GM21423 (cell line): ENCODE data around the gene PDE4DIP.
"Not testable (repeated sequence)": the region's sequence is repeated elsewhere in the genome, so short reads cannot be mapped to it uniquely, and the experiment has no call there.

ENCODE experiments used
- ATAC-seq: cut with Tn5 transposase; IDR thresholded peaks from one replicate; pipeline ENCODE4 v1.9.1; 2021; ENCODE audit warnings: mild to moderate bottlenecking, moderate library complexity; ENCODE audit not compliant: unreplicated experiment

Gene PDE4DIP

DNA sequence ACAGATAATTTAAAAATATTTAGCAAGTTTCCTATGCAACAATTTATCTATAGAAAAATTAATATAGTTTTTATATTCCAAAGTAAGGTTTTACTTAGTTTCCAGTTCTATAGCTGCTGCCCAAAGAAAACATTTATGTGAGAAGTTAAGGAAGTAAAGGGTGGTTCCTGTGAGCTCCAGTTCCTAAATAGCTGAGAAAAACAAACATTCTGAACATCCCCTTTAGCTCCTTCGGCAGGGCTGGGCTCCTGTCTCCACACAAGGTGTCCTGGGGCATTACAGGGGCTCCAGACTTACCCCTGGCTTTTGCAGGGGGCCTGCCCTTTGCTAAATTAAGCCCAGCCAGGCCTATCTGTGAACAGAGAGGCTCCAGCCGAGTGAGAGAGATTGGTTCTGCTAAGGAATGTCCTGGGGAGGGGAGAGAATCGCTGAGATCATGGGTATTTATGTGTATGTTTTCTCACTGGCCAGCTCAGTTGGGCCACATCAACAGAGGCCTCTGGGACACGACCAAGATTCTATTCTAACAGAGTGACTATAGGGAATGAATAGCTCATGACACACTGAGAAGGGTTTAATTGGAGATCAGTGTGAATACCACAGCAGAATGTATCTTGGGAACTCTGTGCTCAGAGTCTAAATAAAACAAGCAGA lies 72.6 kb downstream of the PDE4DIP start:
- not testable (repeated sequence) for ATAC-seq

DNA sequence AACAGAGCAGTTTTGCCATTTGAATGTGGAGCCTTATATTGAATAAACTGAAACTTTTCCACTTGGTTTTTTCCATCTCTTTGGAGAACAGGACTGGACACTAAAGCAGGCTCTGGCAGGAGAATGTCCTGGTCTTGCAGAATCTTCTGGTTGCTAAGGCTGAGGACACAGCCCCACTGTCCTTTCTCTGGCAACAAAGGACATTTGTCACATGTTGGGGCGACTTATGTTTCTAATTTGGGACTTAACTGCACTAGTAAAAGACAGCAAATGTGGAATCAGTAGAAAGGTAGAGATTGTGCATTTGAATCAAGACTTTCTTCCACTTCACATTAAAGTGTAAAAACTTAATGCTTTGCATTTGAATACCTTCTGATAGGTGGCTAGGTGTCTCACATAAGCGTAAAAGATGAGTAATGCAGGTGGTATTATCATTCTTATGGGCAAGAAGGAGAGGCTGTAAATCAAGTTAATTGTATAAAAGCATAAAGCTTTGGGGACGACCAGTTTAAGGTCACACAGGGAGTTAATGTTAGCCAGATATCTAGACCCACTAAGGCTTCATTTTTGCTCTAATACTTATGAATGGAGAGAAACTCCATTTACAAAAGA lies 74.7 kb downstream of the PDE4DIP start:
- not testable (repeated sequence) for ATAC-seq

GRCh38 chr1:148921047-148921446 lies 76.8 kb downstream of the PDE4DIP start:
- not testable (repeated sequence) for ATAC-seq

- ATAC-seq = not testable (repeated sequence)
These were observed 79.6 kb downstream of the PDE4DIP start for GRCh38 chr1:148923798-148924197.

- ATAC-seq = not testable (repeated sequence)
These were observed 83.4 kb downstream of the PDE4DIP start for GRCh38 chr1:148927645-148928044.

DNA sequence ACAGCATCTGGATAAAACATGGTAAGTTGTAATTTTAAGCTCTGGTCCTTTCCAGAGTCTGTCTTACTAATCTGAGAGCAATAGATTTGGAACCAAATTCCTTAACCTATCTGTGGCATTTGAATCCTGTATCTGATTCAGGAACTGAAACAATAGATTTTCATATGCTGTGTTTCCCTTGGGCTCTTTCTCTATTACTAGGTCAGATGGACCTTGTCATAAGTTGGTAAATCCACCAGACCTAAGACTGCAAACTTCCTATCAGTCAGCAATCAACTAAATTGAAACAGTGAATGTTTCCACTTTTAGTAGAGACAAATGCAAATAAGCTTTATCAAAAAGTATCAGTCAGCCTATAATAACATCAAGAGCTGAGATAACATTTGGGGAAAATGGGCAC lies 85.0 kb downstream of the PDE4DIP start:
- not testable (repeated sequence) for ATAC-seq

DNA sequence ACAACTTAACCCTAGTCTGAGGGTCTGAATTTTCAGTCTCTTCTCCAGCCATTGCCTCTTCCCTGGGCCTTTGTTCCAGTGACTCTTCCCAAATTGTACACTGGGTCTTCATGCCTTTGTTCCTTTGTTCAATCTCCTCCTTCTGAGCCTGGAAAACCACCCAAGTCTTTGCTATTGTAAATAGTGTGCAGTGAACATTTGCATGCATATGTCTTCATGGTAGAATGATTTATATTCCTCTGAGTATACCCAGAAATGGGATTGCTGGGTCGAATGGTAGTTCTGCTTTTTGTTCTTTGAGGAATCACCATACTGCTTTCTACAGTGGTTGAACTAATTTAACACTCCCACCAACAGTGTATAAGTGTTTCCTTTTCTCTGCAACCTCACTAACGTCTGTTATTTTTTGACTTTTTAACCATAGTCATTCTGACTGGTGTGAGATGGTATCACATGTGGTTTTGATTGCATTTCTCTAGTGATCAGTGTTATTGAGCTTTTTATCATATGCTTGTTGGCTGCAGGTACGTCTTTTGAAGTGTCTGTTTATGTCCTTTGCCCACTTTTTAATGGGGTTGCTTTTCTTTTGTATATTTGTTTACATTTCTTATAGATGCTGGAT lies 91.3 kb downstream of the PDE4DIP start:
- ATAC-seq = not testable (repeated sequence)

DNA sequence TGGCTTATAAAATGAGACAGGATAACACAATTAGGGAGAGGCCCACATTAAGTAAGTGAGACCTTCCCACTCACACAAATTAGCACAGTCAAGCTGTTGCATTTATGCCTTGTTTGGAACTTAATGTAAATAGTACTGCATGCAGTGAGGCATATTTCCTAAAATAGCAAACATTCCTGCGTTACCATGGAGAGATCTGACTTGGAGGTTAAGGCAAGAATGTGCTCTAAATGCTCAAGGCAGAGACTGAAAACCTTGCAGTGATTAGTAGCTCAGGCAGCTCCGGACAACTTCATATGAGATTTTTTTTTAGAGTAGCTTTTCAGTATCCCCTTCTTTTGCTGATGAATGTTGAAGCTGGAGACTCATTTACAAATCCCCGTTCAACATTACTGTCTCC lies 98.7 kb downstream of the PDE4DIP start:
- ATAC-seq = not testable (repeated sequence)

DNA sequence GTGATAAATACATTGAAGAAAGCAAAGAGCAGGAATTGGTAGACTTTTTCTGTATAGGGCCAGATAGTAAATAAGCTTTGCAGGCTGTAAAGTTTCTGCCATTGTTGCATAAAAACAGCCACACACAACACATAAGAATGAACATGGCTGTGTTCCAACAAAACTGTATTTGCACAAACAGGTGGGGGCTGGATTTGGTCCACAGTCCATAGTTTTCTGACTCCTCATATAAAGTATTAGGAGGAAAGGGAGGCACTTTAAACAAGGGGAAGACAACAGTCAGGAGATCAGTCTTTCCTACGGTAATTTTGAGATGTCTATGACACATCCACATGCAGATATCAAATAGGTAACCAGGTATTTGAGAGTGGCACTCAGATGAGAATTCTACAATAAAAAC lies 100.9 kb downstream of the PDE4DIP start:
- not testable (repeated sequence) for ATAC-seq

- not testable (repeated sequence) for ATAC-seq
These were observed 104.5 kb downstream of the PDE4DIP start for GRCh38 chr1:148948768-148949167.

- peak; percentile 64 for ATAC-seq
These were observed 107.4 kb downstream of the PDE4DIP start for GRCh38 chr1:148951336-148952227.

- ATAC-seq = peak; percentile 57
These were observed 108.2 kb downstream of the PDE4DIP start for GRCh38 chr1:148952253-148952937.

- ATAC-seq = not testable (repeated sequence)
These were observed 108.8 kb downstream of the PDE4DIP start for GRCh38 chr1:148952938-148953616.

DNA sequence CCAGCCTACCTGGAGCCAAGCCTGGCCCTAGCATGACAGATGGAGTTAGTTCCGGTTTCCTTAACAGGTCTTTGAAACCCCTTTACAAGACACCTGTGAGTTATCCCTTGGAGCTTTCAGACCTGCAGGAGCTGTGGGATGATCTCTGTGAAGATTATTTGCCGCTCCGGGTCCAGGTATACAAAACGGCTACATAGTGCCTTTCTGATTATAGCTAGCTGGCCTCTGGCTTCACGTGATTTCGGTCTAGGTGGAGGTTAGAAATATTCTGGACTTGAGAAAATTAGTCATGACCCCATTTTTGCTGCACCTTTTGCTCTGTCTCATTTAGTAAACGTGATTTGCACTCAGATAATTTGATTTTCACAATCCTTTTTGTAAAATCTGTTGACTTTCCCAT lies 109.5 kb downstream of the PDE4DIP start:
- not testable (repeated sequence) for ATAC-seq

DNA sequence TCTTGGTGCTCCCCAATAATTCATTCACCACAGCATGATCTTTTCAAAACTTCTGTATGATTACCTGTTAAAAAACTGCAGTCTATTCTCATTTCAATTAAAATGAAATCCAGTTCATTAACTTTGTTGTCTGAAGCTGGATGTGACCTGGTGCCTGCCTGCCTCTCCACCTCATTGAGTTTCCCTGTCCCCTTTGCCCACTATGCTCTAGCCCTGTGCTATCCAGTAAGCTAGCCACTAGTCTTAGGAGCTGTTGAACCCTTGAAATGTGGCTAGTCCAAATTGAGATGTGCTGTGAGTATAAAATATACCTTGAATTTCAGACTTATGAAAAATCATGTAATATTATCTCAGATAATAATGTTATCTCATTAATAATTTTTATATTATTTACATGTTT lies 114.1 kb downstream of the PDE4DIP start:
- not testable (repeated sequence) for ATAC-seq

DNA sequence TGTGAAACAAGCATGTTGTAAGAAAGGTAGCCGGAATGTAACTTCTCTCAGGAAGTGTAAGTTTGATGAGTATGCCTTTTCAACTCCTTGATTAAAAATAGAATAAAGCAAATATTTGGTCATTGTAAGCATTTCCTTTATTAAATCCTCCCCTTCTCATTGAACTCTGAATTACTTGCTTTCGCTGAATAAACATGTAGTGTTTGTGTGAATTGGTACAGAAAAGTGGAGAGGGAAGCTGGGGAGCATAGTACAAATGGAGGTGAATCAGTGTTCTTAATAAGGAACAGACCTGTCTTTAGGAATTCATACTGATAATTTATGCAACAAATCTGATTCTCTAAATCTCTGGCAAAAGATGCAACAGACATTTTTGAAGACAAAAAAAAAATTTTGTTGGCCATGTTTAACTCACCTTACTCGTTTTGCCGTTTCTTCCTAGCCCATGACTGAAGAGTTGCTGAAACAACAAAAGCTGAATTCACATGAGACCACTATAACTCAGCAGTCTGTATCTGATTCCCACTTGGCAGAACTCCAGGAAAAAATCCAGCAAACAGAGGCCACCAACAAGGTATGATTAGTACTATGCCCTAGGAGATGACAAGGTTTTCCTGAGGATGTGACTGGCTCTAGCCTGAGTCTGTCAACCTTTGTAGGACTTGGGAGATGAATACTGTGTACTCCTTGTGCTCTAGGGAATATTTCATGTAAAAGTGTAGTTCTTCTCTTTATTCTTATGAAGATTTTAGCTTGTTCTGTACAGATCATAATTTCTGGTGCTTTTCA lies 116.2 kb downstream of the PDE4DIP start:
- not testable (repeated sequence) for ATAC-seq

GRCh38 chr1:148962127-148962857 lies 118.1 kb downstream of the PDE4DIP start:
- not testable (repeated sequence) for ATAC-seq

GRCh38 chr1:148966084-148966483 lies 121.9 kb downstream of the PDE4DIP start:
- ATAC-seq = not testable (repeated sequence)
